ENCODE measurements around the gene TBC1D20. TPM values are rescaled to one million over a fixed set of nuclear protein-coding genes. Genes with fewer than 3 reads are reported as not detected.

The TBC1D20 gene
- total and polyA plus RNA-seq, 2 donors: 14.4 to 16.2 TPM

DNA sequence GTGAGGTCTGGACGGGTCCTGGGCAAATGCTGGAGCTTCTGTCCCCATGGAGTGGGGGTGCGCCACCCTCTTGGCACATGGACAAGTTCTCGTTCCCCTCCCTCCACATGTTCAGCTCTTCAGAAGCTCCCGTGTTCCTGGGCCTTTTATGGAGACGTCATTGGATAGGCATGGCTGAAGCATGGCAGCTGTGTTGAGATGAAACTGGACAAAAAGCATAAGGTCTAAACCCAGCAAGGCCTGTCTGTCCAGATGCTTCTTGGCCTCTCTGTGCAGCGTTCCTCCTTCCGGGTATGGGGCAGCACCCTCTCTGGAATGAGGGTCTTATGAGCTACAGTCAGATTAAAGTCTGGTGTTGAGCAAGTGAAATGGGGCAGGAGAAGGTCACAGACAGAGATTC lies 26.8 kb downstream of the TBC1D20 start:
- H3K4me1 ChIP-seq (ENCODE audit: control insufficient read depth in 2 of 2, insufficient read depth in 2 of 2, low read length in 2 of 2): peaks cover 25% of the 10 kb centered on the region in 2 donors

DNA sequence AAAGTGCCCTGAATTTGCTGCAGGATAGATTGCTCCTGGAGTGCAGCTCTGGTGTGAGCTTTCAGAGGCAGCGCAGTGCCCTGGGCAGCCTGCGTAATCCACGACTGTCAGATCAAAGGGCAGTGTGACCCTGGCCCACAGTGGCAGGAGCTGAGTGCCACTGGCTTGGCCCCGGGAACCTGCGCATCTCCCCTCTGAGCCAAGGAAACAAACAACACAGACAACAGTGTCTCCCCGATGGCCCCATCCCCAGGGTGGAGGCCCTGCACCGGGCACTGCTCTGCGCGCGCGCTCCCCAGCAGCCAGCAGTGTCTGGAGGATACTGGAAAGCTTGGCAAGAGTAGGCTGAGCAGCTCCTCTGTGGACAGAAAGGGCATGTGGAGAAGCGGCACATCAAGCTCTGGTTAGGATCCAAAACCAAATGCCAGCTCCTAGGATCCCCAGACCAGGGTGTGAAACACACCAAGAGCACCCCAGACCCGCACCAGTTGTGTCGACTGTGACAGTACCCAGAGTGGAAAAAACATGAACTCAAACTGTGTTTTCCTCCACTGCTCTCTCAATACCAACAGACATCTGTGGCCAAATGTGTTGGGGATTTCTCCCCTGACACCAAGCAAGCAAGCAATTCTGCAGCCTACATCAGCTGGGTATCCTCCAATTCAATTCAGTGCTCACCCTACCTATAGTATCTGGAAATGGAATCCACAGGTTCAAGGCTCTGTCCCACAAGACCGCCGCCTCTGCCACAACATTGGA lies 27.5 kb downstream of the TBC1D20 start:
- H3K36me3 ChIP-seq (ENCODE audit: control insufficient read depth in 2 of 2, insufficient read depth in 2 of 2, low read length in 1 of 2): peaks cover 64 to 67% of the 10 kb centered on the region in 2 donors
- 98% methylated on average over 16 of the region's 16 CpGs for WGBS
- no peaks in the 10 kb centered on the region for H3K27me3 ChIP-seq (ENCODE audit: control insufficient read depth in 2 of 2, insufficient read depth in 1 of 2, low read length in 1 of 2)
- no peak overlapping the region for H3K27ac ChIP-seq (ENCODE audit: low read depth in 1 of 2, low read length in 1 of 2)
- peaks cover 24 to 25% of the 10 kb centered on the region in 2 donors for H3K4me1 ChIP-seq (ENCODE audit: control insufficient read depth in 2 of 2, insufficient read depth in 2 of 2, low read length in 2 of 2)
- no peak for DNase-seq (ENCODE audit: low read depth in 6 of 9, low spot score in 9 of 9)
- no peaks in the 10 kb centered on the region for H3K9me3 ChIP-seq (ENCODE audit: control insufficient read depth in 2 of 2, insufficient read depth in 1 of 2, low read length in 1 of 2)
- H3K4me3 ChIP-seq (ENCODE audit: low read length in 2 of 2): no peak overlapping the region

More for the DNA sequence above, 26.8 kb downstream of the TBC1D20 start:
- no peak overlapping the region for H3K4me3 ChIP-seq (ENCODE audit: low read length in 2 of 2)
- no peak overlapping the region for H3K27ac ChIP-seq (ENCODE audit: low read depth in 1 of 2, low read length in 1 of 2)
- no peak for DNase-seq (ENCODE audit: low read depth in 6 of 9, low spot score in 9 of 9)
- H3K36me3 ChIP-seq (ENCODE audit: control insufficient read depth in 2 of 2, insufficient read depth in 2 of 2, low read length in 1 of 2): peaks cover 63 to 67% of the 10 kb centered on the region in 2 donors
- no peaks in the 10 kb centered on the region for H3K9me3 ChIP-seq (ENCODE audit: control insufficient read depth in 2 of 2, insufficient read depth in 1 of 2, low read length in 1 of 2)
- 95% methylated on average over 7 of the region's 7 CpGs for WGBS
- no peaks in the 10 kb centered on the region for H3K27me3 ChIP-seq (ENCODE audit: control insufficient read depth in 2 of 2, insufficient read depth in 1 of 2, low read length in 1 of 2)

DNA sequence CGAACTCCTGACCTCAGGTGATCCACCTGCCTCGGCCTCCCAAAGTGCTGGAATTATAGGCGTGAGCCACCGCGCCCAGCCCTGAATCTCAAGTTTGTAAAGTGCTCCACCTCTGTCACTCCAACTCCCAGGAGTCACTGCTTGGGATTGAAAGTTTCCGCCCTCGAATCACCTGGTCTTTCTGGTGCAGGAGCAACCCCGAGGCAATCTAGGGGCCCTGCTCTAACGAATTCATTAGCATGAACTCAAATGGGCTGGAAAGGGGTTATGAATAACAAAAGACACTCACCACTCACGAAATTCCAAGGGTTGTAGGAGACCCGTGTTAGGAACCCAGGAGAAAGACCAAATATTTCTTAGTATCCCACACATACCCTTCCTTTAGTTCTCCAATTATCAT lies 28.1 kb downstream of the TBC1D20 start:
- Histone ChIP-seq H3K36me3 (ENCODE audit: control insufficient read depth in 2 of 2, insufficient read depth in 2 of 2, low read length in 1 of 2) (peaks cover 67% of the 10 kb centered on the region in 2 donors), H3K4me3 (ENCODE audit: low read length in 2 of 2) (no peak overlapping the region), H3K4me1 (ENCODE audit: control insufficient read depth in 2 of 2, insufficient read depth in 2 of 2, low read length in 2 of 2) (peaks cover 18 to 19% of the 10 kb centered on the region in 2 donors), H3K27ac (ENCODE audit: low read depth in 1 of 2, low read length in 1 of 2) (no peak overlapping the region), H3K27me3 (ENCODE audit: control insufficient read depth in 2 of 2, insufficient read depth in 1 of 2, low read length in 1 of 2) (no peaks in the 10 kb centered on the region), H3K9me3 (ENCODE audit: control insufficient read depth in 2 of 2, insufficient read depth in 1 of 2, low read length in 1 of 2) (no peaks in the 10 kb centered on the region)
- 95% methylated on average over 11 of the region's 11 CpGs for WGBS
- no peak for DNase-seq (ENCODE audit: low read depth in 6 of 9, low spot score in 9 of 9)

DNA sequence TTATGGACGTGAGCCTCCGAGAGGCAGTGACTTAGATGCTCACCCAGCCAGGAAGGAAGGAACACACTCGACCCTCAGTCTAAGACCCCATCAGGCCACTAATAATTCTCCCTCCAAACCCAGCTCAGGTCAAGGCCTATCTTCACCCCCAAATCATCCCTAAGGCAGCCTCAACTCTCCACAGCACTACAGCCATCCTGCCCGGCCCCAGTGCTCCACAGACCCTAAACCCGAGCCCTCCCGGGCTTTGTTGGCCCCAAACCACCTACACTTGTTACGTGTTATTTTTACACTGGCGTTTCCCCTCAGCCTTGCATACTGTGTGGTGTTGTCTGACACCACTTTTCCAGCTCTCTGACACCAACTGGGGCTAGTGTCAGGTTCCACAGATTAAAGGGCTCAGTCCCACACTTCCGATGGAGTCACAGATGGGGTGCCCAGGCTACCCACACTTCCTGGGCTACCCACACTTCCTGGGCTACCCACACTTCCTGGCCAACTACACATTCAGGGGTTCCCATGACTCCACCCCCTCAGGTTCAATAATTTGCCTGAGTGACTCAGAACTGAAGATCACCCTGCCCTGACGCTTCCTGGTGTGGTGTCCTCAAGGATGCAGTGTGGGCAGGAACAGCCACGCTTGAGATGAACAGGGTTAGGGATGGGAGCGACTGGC lies 28.9 kb downstream of the TBC1D20 start:
- peaks cover 70 to 72% of the 10 kb centered on the region in 2 donors for H3K36me3 ChIP-seq (ENCODE audit: control insufficient read depth in 2 of 2, insufficient read depth in 2 of 2, low read length in 1 of 2)
- peaks cover 11 to 12% of the 10 kb centered on the region in 2 donors for H3K4me1 ChIP-seq (ENCODE audit: control insufficient read depth in 2 of 2, insufficient read depth in 2 of 2, low read length in 2 of 2)
- peak in 1 of 9 donors; percentile 10 for DNase-seq (ENCODE audit: low read depth in 6 of 9, low spot score in 9 of 9)
- no peaks in the 10 kb centered on the region for H3K27me3 ChIP-seq (ENCODE audit: control insufficient read depth in 2 of 2, insufficient read depth in 1 of 2, low read length in 1 of 2)
- H3K9me3 ChIP-seq (ENCODE audit: control insufficient read depth in 2 of 2, insufficient read depth in 1 of 2, low read length in 1 of 2): no peaks in the 10 kb centered on the region
- 79% methylated on average over 12 of the region's 12 CpGs for WGBS
- H3K4me3 ChIP-seq (ENCODE audit: low read length in 2 of 2): no peak overlapping the region
- no peak overlapping the region for H3K27ac ChIP-seq (ENCODE audit: low read depth in 1 of 2, low read length in 1 of 2)

DNA sequence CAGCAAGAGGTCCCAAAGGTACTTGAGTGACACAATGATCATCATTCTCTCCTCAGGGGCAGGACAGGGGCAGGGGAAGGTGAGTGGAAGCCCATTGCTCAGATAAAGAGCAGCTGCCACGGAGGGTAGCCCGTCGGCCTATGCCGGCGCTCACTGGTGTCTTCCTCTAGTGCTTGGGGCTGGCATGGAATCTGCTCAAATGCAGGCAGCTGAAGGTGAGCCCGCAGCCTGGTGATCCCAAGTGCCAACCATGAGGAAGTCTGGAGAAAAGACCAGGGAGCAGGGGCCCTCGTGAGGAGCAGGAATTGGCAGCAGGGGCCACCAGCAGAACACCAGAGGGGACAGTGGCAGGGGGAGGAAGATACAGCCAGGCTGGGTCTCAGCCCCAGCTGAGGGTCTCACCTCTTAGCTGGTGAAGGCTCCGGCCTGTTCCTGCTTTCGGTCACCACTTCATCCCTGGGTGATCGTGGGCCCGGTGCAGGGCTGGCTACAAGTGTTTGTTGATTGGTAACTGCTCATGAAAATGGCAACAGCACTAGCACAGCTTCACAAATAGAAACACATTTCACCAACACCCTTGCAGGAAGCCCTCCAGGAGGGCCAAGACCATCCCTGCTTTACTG lies 29.5 kb downstream of the TBC1D20 start:
- WGBS: 96% methylated on average over 11 of the region's 11 CpGs
- Histone ChIP-seq H3K27me3 (ENCODE audit: control insufficient read depth in 2 of 2, insufficient read depth in 1 of 2, low read length in 1 of 2) (no peaks in the 10 kb centered on the region), H3K9me3 (ENCODE audit: control insufficient read depth in 2 of 2, insufficient read depth in 1 of 2, low read length in 1 of 2) (no peaks in the 10 kb centered on the region), H3K27ac (ENCODE audit: low read depth in 1 of 2, low read length in 1 of 2) (no peak overlapping the region), H3K4me3 (ENCODE audit: low read length in 2 of 2) (no peak overlapping the region), H3K36me3 (ENCODE audit: control insufficient read depth in 2 of 2, insufficient read depth in 2 of 2, low read length in 1 of 2) (peaks cover 72 to 78% of the 10 kb centered on the region in 2 donors), H3K4me1 (ENCODE audit: control insufficient read depth in 2 of 2, insufficient read depth in 2 of 2, low read length in 2 of 2) (peaks cover 5 to 6% of the 10 kb centered on the region in 2 donors)
- DNase-seq (ENCODE audit: low read depth in 6 of 9, low spot score in 9 of 9): no peak

DNA sequence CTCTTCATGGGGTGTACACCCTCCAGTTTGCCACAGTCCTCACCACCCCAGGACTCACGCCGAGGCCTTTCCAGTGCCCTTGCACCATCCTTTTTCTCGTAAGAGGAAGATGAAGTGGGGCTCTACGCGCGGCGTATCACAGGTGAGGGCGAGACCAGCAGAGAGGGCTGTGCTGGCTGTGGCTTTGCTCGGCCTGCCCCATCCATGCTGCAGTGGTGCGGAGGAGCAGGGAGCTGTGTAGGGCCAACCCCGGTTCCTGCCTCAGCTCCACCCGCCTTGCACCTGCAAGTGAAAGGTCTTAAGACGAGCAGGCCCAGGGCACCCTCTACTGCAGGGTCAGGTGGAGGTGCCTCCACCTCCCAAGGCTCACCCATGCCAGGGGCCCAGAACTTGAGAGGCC lies 30.1 kb downstream of the TBC1D20 start:
- Histone ChIP-seq H3K36me3 (ENCODE audit: control insufficient read depth in 2 of 2, insufficient read depth in 2 of 2, low read length in 1 of 2) (peaks cover 71 to 81% of the 10 kb centered on the region in 2 donors), H3K27ac (ENCODE audit: low read depth in 1 of 2, low read length in 1 of 2) (no peak overlapping the region), H3K4me3 (ENCODE audit: low read length in 2 of 2) (no peak overlapping the region), H3K4me1 (ENCODE audit: control insufficient read depth in 2 of 2, insufficient read depth in 2 of 2, low read length in 2 of 2) (peaks cover 0 to 2% of the 10 kb centered on the region in 2 donors), H3K27me3 (ENCODE audit: control insufficient read depth in 2 of 2, insufficient read depth in 1 of 2, low read length in 1 of 2) (no peaks in the 10 kb centered on the region), H3K9me3 (ENCODE audit: control insufficient read depth in 2 of 2, insufficient read depth in 1 of 2, low read length in 1 of 2) (no peaks in the 10 kb centered on the region)
- WGBS: 97% methylated on average over 13 of the region's 13 CpGs
- no peak for DNase-seq (ENCODE audit: low read depth in 6 of 9, low spot score in 9 of 9)

DNA sequence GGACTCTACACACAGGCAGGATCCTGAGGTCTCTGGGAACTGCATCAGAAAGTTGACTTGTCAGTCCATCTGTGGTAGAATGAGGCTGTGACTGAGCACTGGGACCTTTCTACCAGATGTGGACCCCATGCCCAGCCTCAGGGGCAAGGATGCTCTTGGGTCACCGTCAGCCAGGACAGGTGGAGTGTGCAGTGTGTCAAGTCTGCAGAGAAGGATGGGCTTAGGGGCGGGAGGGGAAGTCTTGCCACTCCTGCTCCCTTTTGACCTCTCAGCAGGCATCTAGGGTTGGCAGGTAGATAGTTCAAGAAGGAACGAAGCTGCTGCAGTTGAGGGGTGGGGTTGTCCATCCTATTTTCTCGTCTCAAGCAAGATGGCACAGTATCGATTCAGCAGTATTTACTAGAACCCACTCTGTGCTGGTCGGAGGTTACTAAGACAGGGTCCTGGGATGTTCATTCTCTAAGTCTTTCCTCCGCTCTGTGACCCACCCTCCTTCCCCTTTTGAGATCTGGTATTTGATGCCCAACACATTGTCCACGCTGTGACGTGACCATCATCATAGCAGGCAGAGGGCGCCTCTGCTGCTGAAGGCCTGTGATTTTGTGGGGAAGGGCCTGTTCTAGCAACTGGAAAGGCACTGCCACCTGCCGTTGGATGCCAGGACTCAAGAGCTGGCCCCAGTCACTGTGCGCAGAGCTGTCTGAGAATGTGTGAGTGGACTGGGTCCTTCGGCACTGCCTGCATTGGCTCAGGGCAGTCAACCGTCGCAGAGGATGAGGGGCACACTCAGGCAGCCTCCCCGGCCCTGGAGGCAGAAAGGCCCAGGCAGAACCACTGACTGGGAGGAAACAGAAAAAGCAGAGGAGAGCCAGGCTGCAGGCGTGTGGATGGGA lies 31.1 kb downstream of the TBC1D20 start:
- H3K27ac ChIP-seq (ENCODE audit: low read depth in 1 of 2, low read length in 1 of 2): no peak overlapping the region
- no peaks in the 10 kb centered on the region for H3K9me3 ChIP-seq (ENCODE audit: control insufficient read depth in 2 of 2, insufficient read depth in 1 of 2, low read length in 1 of 2)
- no peaks in the 10 kb centered on the region for H3K27me3 ChIP-seq (ENCODE audit: control insufficient read depth in 2 of 2, insufficient read depth in 1 of 2, low read length in 1 of 2)
- 88% methylated on average over 17 of the region's 17 CpGs for WGBS
- DNase-seq (ENCODE audit: low read depth in 6 of 9, low spot score in 9 of 9): peak in 4 of 9 donors; percentile 36 to 70 (median 45)
- H3K4me1 ChIP-seq (ENCODE audit: control insufficient read depth in 2 of 2, insufficient read depth in 2 of 2, low read length in 2 of 2): no peaks in the 10 kb centered on the region
- H3K36me3 ChIP-seq (ENCODE audit: control insufficient read depth in 2 of 2, insufficient read depth in 2 of 2, low read length in 1 of 2): peaks cover 69 to 77% of the 10 kb centered on the region in 2 donors
- no peak overlapping the region for H3K4me3 ChIP-seq (ENCODE audit: low read length in 2 of 2)

DNA sequence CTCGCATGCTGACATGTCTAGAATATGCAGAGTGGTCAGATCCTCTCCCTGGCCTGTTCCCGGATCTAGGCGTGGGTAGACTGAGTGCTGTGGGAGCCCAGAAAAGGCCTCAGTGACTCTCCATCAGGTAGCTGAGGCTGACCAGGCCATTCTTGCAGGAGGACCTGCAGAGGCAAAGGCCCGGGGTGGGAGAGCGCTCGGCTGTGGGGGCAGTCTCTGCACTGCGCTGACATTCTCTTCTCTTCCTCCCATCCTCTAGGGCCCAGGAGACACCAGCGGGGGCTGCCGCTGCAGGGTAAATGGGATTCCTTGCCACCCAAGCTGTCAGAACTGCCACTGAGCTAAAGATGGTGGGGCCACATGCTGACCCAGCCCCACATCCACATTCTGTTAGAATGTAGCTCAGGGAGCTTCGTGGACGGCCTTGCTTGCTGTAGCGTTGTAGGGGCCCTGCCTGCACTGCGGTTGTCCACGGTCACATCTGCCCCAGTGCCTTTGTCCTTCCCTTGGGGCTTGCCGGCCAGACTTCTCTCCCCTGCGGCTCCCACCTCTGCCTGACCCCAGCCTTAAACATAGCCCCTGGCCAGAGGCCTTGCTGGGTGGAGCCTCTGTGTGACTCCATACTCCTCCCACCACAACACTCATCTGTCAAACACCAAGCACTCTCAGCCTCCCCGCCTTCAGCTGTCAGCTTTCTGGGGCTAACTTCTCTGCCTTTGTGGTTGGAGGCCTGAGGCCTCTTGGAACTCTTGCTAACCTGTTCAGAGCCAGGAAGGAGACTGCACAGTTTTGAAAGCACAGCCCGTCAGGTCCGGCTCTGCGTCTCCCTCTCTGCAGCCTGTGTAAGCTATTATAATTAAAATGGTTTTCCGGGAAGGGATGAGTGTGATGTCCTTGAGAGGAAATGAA lies 32.0 kb downstream of the TBC1D20 start:
- WGBS: 98% methylated on average over 21 of the region's 21 CpGs
- no peak overlapping the region for H3K27ac ChIP-seq (ENCODE audit: low read depth in 1 of 2, low read length in 1 of 2)
- H3K27me3 ChIP-seq (ENCODE audit: control insufficient read depth in 2 of 2, insufficient read depth in 1 of 2, low read length in 1 of 2): no peaks in the 10 kb centered on the region
- H3K4me3 ChIP-seq (ENCODE audit: low read length in 2 of 2): no peak overlapping the region
- DNase-seq (ENCODE audit: low read depth in 6 of 9, low spot score in 9 of 9): no peak
- no peaks in the 10 kb centered on the region for H3K4me1 ChIP-seq (ENCODE audit: control insufficient read depth in 2 of 2, insufficient read depth in 2 of 2, low read length in 2 of 2)
- H3K36me3 ChIP-seq (ENCODE audit: control insufficient read depth in 2 of 2, insufficient read depth in 2 of 2, low read length in 1 of 2): peaks cover 61 to 70% of the 10 kb centered on the region in 2 donors
- H3K9me3 ChIP-seq (ENCODE audit: control insufficient read depth in 2 of 2, insufficient read depth in 1 of 2, low read length in 1 of 2): no peaks in the 10 kb centered on the region
